ENCODE measurements around the gene GIT1. TPM values are rescaled to one million over a fixed set of nuclear protein-coding genes. Genes with fewer than 3 reads are reported as not detected.

The GIT1 gene
- total and polyA plus RNA-seq, 9 of the 15 experiments (the other 6 are each of a cell fraction or from before 2014, with no cell fraction given), result 0.35 to 35.3 (median 17.1) TPM

DNA sequence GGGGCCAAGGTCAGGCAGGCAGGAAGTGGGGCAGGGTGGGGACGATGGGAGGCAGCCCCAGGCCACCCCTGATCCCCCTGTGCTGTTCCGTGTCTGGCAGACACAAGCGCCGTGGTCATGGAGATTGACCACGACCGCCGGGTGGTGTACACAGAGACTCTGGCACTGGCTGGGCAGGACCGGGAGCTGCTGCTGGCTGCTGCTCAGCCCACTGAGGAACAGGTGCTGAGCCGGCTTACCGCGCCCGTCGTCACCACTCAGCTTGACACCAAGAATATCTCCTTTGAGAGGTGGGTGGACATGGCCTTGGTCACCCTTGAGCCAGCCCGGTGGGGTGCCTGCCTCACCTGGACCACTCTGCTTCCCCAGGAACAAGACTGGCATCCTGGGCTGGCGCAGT lies 19.5 kb upstream of the GIT1 start:
- in situ Hi-C loops (cut with MboI), result no loop called here

More for the DNA sequence above, 19.5 kb upstream of the GIT1 start:
- peaks cover 7% of the 10 kb centered on the region for H3K9me1 ChIP-seq (ENCODE audit: control insufficient read depth, insufficient read depth, low read length)
- ATAC-seq, result no peak
- 83% methylated on average over 14 of the region's 15 CpGs for WGBS (ENCODE audit: insufficient coverage, low coverage, missing lambda C conversion rate)
- intact Hi-C loops (cut with micrococcal nuclease), result no loop called here
- no peak overlapping the region for H3K27ac ChIP-seq (ENCODE audit: extremely low read depth, low read depth, low read length)
- no peak for FAIRE-seq
- no peak overlapping the region for H3K4me2 ChIP-seq (ENCODE audit: insufficient read depth, low read length)
- H3K4me3 ChIP-seq, result no peak overlapping the region
- peak overlapping the region in 1 of 2 experiments; percentile 59; a peak in 1 of 4 replicates for H3K9ac ChIP-seq (ENCODE audit: insufficient read depth in 1 of 2, low read depth in 2 of 2, low read length in 2 of 2)
- TF ChIP-seq NRF1 (conservative IDR thresholded peaks at IDR 0.05 in 1 of 2, IDR thresholded peaks at IDR 0.05 in 1 of 2), result no peak
- TF ChIP-seq C11orf30 (IDR thresholded peaks at IDR 0.05; ENCODE audit: low read depth), result no peak
- no peak for TF ChIP-seq XRCC4 (IDR thresholded peaks at IDR 0.05; ENCODE audit: extremely low read depth, insufficient read depth, insufficient read length)
- no peak for TF ChIP-seq SPI1 (IDR thresholded peaks at IDR 0.05; ENCODE audit: borderline replicate concordance, low read depth, low read length)
- TF ChIP-seq SMARCE1 (IDR thresholded peaks at IDR 0.05), result no peak
- TF ChIP-seq BCL6 (CRISPR knock-in tag; IDR thresholded peaks at IDR 0.05), result no peak
- TF ChIP-seq, protein P1, sequence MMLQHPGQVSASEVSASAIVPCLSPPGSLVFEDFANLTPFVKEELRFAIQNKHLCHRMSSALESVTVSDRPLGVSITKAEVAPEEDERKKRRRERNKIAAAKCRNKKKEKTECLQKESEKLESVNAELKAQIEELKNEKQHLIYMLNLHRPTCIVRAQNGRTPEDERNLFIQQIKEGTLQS (IDR thresholded peaks at IDR 0.05), result no peak
- TF ChIP-seq, protein P1 (CRISPR knock-in tag; conservative IDR thresholded peaks at IDR 0.05), result no peak
- TF ChIP-seq TSC22D4 (tag; IDR thresholded peaks at IDR 0.05), result no peak
- TF ChIP-seq ZNF134 (CRISPR knock-in tag; conservative IDR thresholded peaks at IDR 0.05), result no peak
- no peak for TF ChIP-seq MTF1 (CRISPR knock-in tag; IDR thresholded peaks at IDR 0.05; ENCODE audit: borderline replicate concordance)
- no peak for TF ChIP-seq ZNF695 (CRISPR knock-in tag; IDR thresholded peaks at IDR 0.05)
- TF ChIP-seq, protein P2, sequence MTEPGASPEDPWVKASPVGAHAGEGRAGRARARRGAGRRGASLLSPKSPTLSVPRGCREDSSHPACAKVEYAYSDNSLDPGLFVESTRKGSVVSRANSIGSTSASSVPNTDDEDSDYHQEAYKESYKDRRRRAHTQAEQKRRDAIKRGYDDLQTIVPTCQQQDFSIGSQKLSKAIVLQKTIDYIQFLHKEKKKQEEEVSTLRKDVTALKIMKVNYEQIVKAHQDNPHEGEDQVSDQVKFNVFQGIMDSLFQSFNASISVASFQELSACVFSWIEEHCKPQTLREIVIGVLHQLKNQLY (CRISPR knock-in tag; conservative IDR thresholded peaks at IDR 0.05), result no peak
- no peak for TF ChIP-seq GATAD2A (IDR thresholded peaks at IDR 0.05)
- TF ChIP-seq, protein P3, sequence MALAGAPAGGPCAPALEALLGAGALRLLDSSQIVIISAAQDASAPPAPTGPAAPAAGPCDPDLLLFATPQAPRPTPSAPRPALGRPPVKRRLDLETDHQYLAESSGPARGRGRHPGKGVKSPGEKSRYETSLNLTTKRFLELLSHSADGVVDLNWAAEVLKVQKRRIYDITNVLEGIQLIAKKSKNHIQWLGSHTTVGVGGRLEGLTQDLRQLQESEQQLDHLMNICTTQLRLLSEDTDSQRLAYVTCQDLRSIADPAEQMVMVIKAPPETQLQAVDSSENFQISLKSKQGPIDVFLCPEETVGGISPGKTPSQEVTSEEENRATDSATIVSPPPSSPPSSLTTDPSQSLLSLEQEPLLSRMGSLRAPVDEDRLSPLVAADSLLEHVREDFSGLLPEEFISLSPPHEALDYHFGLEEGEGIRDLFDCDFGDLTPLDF (CRISPR knock-in tag; IDR thresholded peaks at IDR 0.05), result no peak
- TF ChIP-seq HDGF (IDR thresholded peaks at IDR 0.05), result no peak
- no peak for TF ChIP-seq FOXA1 (IDR thresholded peaks at IDR 0.05; ENCODE audit: borderline replicate concordance)
- no peaks in the 10 kb centered on the region for H4K20me1 ChIP-seq (replicated peaks; ENCODE audit: control insufficient read depth, insufficient read depth, low read length)
- H2AFZ ChIP-seq (ENCODE audit: low read depth, low read length), result no peak overlapping the region
- ChIA-PET POLR2A (interaction anchor here (0.5 kb wide), 1 partner anchor 610 kb away, joined by 3 read pairs; no protein-coding TSS in a partner anchor), CTCF (ENCODE audit: low intra/inter-chr PET ratio) (no interaction called here)
- no TSS peak for BruUV-seq (replicated peaks)
- H3K36me3 ChIP-seq (ENCODE audit: control insufficient read depth, insufficient read depth, low read length), result peaks cover 3% of the 10 kb centered on the region; the same call in 1 of the 3 replicates
- DNase-seq (ENCODE audit: extremely low read depth in 1 of 4, low spot score in 3 of 4), result no peak
- peaks cover 0 to 20% of the 10 kb centered on the region in 2 experiments; a peak in 2 of 5 replicates for H3K4me1 ChIP-seq (replicated peaks in 1 of 2; ENCODE audit: control insufficient read depth in 2 of 2, insufficient read depth in 2 of 2, low read length in 2 of 2)
- H3K9me3 ChIP-seq (replicated peaks; ENCODE audit: control insufficient read depth, insufficient read depth, low read depth, low read length), result no peaks in the 10 kb centered on the region
- no peaks in the 10 kb centered on the region for H3K27me3 ChIP-seq (ENCODE audit: control insufficient read depth in 2 of 2, insufficient read depth in 2 of 2, low read length in 2 of 2)
- H3K79me2 ChIP-seq (ENCODE audit: control insufficient read depth, insufficient read depth, low read length), result no peaks in the 10 kb centered on the region

All from K562 (cell line).